GM18519 (cell line): ENCODE data around the gene ARHGDIA.

Source experiments
- ATAC-seq: cut with Tn5 transposase; IDR thresholded peaks from one replicate; pipeline ENCODE4 v1.9.1; 2021; ENCODE audit warnings: mild to moderate bottlenecking, moderate library complexity; ENCODE audit not compliant: unreplicated experiment, low FRiP score

ARHGDIA gene

GRCh38 chr17:81828656-81829055 lies 42.5 kb downstream of the ARHGDIA start:
- ATAC-seq = no peak

- ATAC-seq = no peak
Measured at GRCh38 chr17:81825841-81826466, 45.2 kb downstream of the ARHGDIA start.

GRCh38 chr17:81824595-81824994 lies 46.5 kb downstream of the ARHGDIA start:
- ATAC-seq = no peak

GRCh38 chr17:81823820-81824550 lies 47.2 kb downstream of the ARHGDIA start:
- no peak for ATAC-seq

GRCh38 chr17:81822996-81823819 lies 47.9 kb downstream of the ARHGDIA start:
- no peak for ATAC-seq

- ATAC-seq = no peak
Measured at GRCh38 chr17:81822312-81822637, 48.9 kb downstream of the ARHGDIA start.

- no peak for ATAC-seq
Measured at GRCh38 chr17:81821603-81822311, 49.4 kb downstream of the ARHGDIA start.

- ATAC-seq = no peak
Measured at GRCh38 chr17:81821147-81821546, 50.0 kb downstream of the ARHGDIA start.

GRCh38 chr17:81819708-81820107 lies 51.4 kb downstream of the ARHGDIA start:
- ATAC-seq = no peak

GRCh38 chr17:81817758-81818147 lies 53.4 kb downstream of the ARHGDIA start:
- no peak for ATAC-seq
